Activated CD8-positive, alpha-beta T cell treated with anti-CD3 and anti-CD28 coated beads for 36 hours (primary cell): ENCODE results near the gene RAB23. TPM values are rescaled to one million over a fixed set of nuclear protein-coding genes. Genes with fewer than 3 reads are reported as not detected.

Experiments
- ATAC-seq: fragments of 200-7000 bp; cut with Tn5 transposase; one replicate; pipeline ENCODE4 v1.10.0; 2021; ENCODE audit warnings: mild to moderate bottlenecking, moderate library complexity
- CTCF ChIA-PET: fragments of 350-600 bp; sonication (Branson Sonifier 250); formaldehyde crosslinking; loops from one replicate; lab custom pipeline; 2021; ENCODE audit warnings: antibody characterized with exemption; lab: Charles Lee
- POLR2A ChIA-PET: fragments of 350-600 bp; sonication (Branson Sonifier 250); formaldehyde crosslinking; loops from one replicate; lab custom pipeline; 2021; ENCODE audit warnings: antibody characterized with exemption; lab: Charles Lee
- DNase-seq: peaks from one replicate; pipeline ENCODE4 v3.0.0-alpha.2; 2020
- H3K27ac Mint-ChIP-seq: one replicate; pipeline ENCODE4 v1.8.0; 2021; ENCODE audit warnings: mild to moderate bottlenecking, mixed read lengths
- H3K27me3 Mint-ChIP-seq: one replicate; pipeline ENCODE4 v1.8.0; 2021; ENCODE audit warnings: mixed read lengths
- H3K36me3 Mint-ChIP-seq: one replicate; pipeline ENCODE4 v1.8.0; 2021; ENCODE audit warnings: low read depth, mixed read lengths
- H3K4me1 Mint-ChIP-seq: one replicate; pipeline ENCODE4 v1.8.0; 2021; ENCODE audit warnings: low read depth, mixed read lengths
- H3K4me3 Mint-ChIP-seq: one replicate; pipeline ENCODE4 v1.8.0; 2021; ENCODE audit warnings: mild to moderate bottlenecking, moderate library complexity, mixed read lengths
- H3K9me3 Mint-ChIP-seq: one replicate; pipeline ENCODE4 v1.8.0; 2021; ENCODE audit warnings: mixed read lengths
- CTCF ChIP-seq: fragments of 200-600 bp; IDR thresholded peaks from one replicate; pipeline ENCODE4 v1.8.0; 2022; ENCODE audit warnings: antibody characterized with exemption, mild to moderate bottlenecking
- intact Hi-C: fragments of 100-400 bp; cut with micrococcal nuclease; formaldehyde crosslinking; loops from one replicate; pipeline ENCODE4 v1.10.0; 2022
- total RNA-seq, 2 experiments: library from RNA; stranded (reverse); gene quantifications; one replicate each; pipeline ENCODE4 v1.2.3, GENCODE V29; 2021

The RAB23 gene
- total RNA-seq, 2 experiments from 2014 or later: 1.2 to 1.3 TPM

- H3K4me3 Mint-ChIP-seq: no peak overlapping the region
- peaks cover 22% of the 10 kb centered on the region for H3K4me1 Mint-ChIP-seq
- ATAC-seq: no peak
- H3K9me3 Mint-ChIP-seq: no peaks in the 10 kb centered on the region
- no peak overlapping the region for H3K27ac Mint-ChIP-seq
- H3K36me3 Mint-ChIP-seq: peaks cover 28% of the 10 kb centered on the region
- no peak for TF ChIP-seq CTCF
- H3K27me3 Mint-ChIP-seq: no peaks in the 10 kb centered on the region
- ChIA-PET CTCF (no interaction called here), POLR2A (interaction anchor here (0.7 kb wide), 1 partner anchor 44 kb away, joined by 4 read pairs; the partner anchor contains the start of gene RAB23)
- intact Hi-C loops: no loop called here
- DNase-seq: no peak
Measured at GRCh38 chr6:57177545-57178265, 44.4 kb downstream of the RAB23 start.

GRCh38 chr6:57174511-57174907 is 47.6 kb downstream of the RAB23 start:
- peaks cover 15% of the 10 kb centered on the region for H3K36me3 Mint-ChIP-seq
- H3K27me3 Mint-ChIP-seq: no peaks in the 10 kb centered on the region
- intact Hi-C loops: no loop called here
- H3K27ac Mint-ChIP-seq: no peak overlapping the region
- ATAC-seq (no peak), DNase-seq (no peak)
- H3K9me3 Mint-ChIP-seq: no peaks in the 10 kb centered on the region
- POLR2A ChIA-PET: no interaction called here
- CTCF ChIA-PET: no interaction called here
- H3K4me1 Mint-ChIP-seq: peaks cover 31% of the 10 kb centered on the region
- H3K4me3 Mint-ChIP-seq: peak overlapping the region; percentile 94
- TF ChIP-seq CTCF: no peak

- H3K27ac Mint-ChIP-seq: peak overlapping the region; percentile 94
- H3K9me3 Mint-ChIP-seq: no peaks in the 10 kb centered on the region
- ATAC-seq (no peak), DNase-seq (no peak)
- peaks cover 15% of the 10 kb centered on the region for H3K36me3 Mint-ChIP-seq
- ChIA-PET POLR2A (no interaction called here), CTCF (no interaction called here)
- H3K27me3 Mint-ChIP-seq: no peaks in the 10 kb centered on the region
- TF ChIP-seq CTCF: no peak
- H3K4me1 Mint-ChIP-seq: peaks cover 31% of the 10 kb centered on the region
- intact Hi-C loops: loop anchor here (2.0 kb wide), 1 partner anchor 143 kb away; the partner anchor contains the start of gene PRIM2
- peak overlapping the region; percentile 94 for H3K4me3 Mint-ChIP-seq
Measured at GRCh38 chr6:57173886-57174510, 48.1 kb downstream of the RAB23 start.

GRCh38 chr6:57173056-57173885 is 48.8 kb downstream of the RAB23 start:
- ChIA-PET POLR2A (interaction anchor here (0.6 to 1.2 kb wide), 2 partner anchors 14 to 82 kb away, joined by 3 read pairs; no protein-coding TSS in a partner anchor), CTCF (interaction anchor here (1.7 kb wide), 1 partner anchor 49 kb away, joined by 6 read pairs; the partner anchor contains the start of gene RAB23)
- H3K36me3 Mint-ChIP-seq: peaks cover 15% of the 10 kb centered on the region
- peak overlapping the region; percentile 94 for H3K4me3 Mint-ChIP-seq
- intact Hi-C loops: loop anchor here (2.0 kb wide), 1 partner anchor 144 kb away; the partner anchor contains the start of gene PRIM2
- H3K9me3 Mint-ChIP-seq: no peaks in the 10 kb centered on the region
- H3K27ac Mint-ChIP-seq: peak overlapping the region; percentile 94
- TF ChIP-seq CTCF: no peak
- no peak for ATAC-seq
- DNase-seq: peak; percentile 49
- no peaks in the 10 kb centered on the region for H3K27me3 Mint-ChIP-seq
- peaks cover 28% of the 10 kb centered on the region for H3K4me1 Mint-ChIP-seq
